ENCODE measurements around the gene SHMT1.
"Not testable (repeated sequence)": the region's sequence is repeated elsewhere in the genome, so short reads cannot be mapped to it uniquely, and the experiment has no call there.

DNA sequence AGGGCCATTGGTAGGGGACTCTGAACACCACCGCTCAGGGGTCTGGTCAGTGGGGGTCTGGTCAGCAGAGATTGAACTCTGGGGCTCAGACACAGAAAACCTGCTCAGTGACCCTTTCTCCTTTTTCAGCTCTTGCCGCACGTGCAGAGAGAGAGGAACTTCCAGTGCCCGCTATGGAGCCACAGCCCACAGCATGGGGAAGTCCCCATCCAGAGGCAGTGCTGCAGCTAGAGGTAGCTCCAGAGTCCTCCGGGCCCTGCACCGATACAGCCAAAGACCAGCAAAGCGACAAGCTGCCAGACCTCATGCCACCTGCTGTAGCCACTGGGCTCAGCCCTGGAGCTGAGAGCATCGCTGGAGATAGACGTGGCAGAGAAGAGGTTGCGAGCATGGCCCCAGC is 25.4 kb upstream of the SHMT1 start:
- TF ChIP-seq, protein P1, sequence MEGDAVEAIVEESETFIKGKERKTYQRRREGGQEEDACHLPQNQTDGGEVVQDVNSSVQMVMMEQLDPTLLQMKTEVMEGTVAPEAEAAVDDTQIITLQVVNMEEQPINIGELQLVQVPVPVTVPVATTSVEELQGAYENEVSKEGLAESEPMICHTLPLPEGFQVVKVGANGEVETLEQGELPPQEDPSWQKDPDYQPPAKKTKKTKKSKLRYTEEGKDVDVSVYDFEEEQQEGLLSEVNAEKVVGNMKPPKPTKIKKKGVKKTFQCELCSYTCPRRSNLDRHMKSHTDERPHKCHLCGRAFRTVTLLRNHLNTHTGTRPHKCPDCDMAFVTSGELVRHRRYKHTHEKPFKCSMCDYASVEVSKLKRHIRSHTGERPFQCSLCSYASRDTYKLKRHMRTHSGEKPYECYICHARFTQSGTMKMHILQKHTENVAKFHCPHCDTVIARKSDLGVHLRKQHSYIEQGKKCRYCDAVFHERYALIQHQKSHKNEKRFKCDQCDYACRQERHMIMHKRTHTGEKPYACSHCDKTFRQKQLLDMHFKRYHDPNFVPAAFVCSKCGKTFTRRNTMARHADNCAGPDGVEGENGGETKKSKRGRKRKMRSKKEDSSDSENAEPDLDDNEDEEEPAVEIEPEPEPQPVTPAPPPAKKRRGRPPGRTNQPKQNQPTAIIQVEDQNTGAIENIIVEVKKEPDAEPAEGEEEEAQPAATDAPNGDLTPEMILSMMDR (IDR thresholded peaks at IDR 0.05) = not testable (repeated sequence)
- TF ChIP-seq POLR2A (IDR thresholded peaks at IDR 0.05) = not testable (repeated sequence)

Data from body of pancreas (tissue), 4 donors.